HepG2 (cell line): ENCODE data around the gene COPS3. TPM values are rescaled to one million over a fixed set of nuclear protein-coding genes. Genes with fewer than 3 reads are reported as not detected.

Experiments used
- CBX2 ChIP-seq, 2 experiments: fragments of 200-600 bp in 1 of 2; sonication (generic); formaldehyde crosslinking in 1 of 2; IDR thresholded peaks; 2 replicates each; pipeline versions ENCODE4 v1.7.0 to v1.8.1; 2018 to 2022; ENCODE audit warnings: low read depth in 2 of 2, low read length in 1 of 2, mild to moderate bottlenecking in 1 of 2, missing genetic modification reagents in 1 of 2
- CCAR2 ChIP-seq: fragments of 200-400 bp; formaldehyde crosslinking; optimal IDR thresholded peaks from 2 replicates; pipeline ENCODE3; 2018; ENCODE audit warnings: low read depth, mild to moderate bottlenecking, low read length, moderate library complexity
- FOXK2 ChIP-seq: fragments of 450-650 bp; IDR thresholded peaks from 2 replicates; pipeline ENCODE4 v1.6.1; 2016
- HDAC2 ChIP-seq: sonication (generic); formaldehyde crosslinking; IDR thresholded peaks from 2 replicates; pipeline ENCODE4 v1.4.0; 2020; ENCODE audit warnings: missing genetic modification reagents
- HOXA5 ChIP-seq: sonication (generic); formaldehyde crosslinking; IDR thresholded peaks from 2 replicates; pipeline ENCODE4 v1.4.0; 2020; ENCODE audit warnings: missing genetic modification reagents
- MAFG ChIP-seq: sonication (generic); formaldehyde crosslinking; IDR thresholded peaks from 2 replicates; pipeline ENCODE4 v1.5.1; 2020; ENCODE audit warnings: mild to moderate bottlenecking, missing genetic modification reagents
- POGZ ChIP-seq: sonication (generic); formaldehyde crosslinking; IDR thresholded peaks from 2 replicates; pipeline ENCODE4 v1.4.0; 2020; ENCODE audit warnings: mild to moderate bottlenecking, missing genetic modification reagents
- SAFB2 ChIP-seq: sonication (generic); formaldehyde crosslinking; IDR thresholded peaks from 2 replicates; pipeline ENCODE4 v1.5.1; 2020; ENCODE audit warnings: missing genetic modification reagents, low read depth, mild to moderate bottlenecking, borderline replicate concordance
- SALL2 ChIP-seq: sonication (generic); formaldehyde crosslinking; IDR thresholded peaks from 2 replicates; pipeline ENCODE4 v1.8.1; 2023; ENCODE audit warnings: mild to moderate bottlenecking, missing genetic modification reagents, inconsistent platforms
- SIX4 ChIP-seq: sonication (generic); formaldehyde crosslinking; IDR thresholded peaks from 2 replicates; pipeline ENCODE4 v1.4.0; 2020; ENCODE audit warnings: missing genetic modification reagents
- SP4 ChIP-seq: sonication (generic); formaldehyde crosslinking; IDR thresholded peaks from 2 replicates; pipeline ENCODE4 v1.8.1; 2023; ENCODE audit warnings: mild to moderate bottlenecking, missing genetic modification reagents
- SPEN ChIP-seq: sonication (generic); formaldehyde crosslinking; IDR thresholded peaks from 2 replicates; pipeline ENCODE4 v1.5.1; 2020; ENCODE audit warnings: low read depth, mild to moderate bottlenecking, missing genetic modification reagents
- ZNF10 ChIP-seq: sonication (generic); formaldehyde crosslinking; IDR thresholded peaks from 2 replicates; pipeline ENCODE4 v1.4.0; 2020; ENCODE audit warnings: mild to moderate bottlenecking, low read depth, missing genetic modification reagents, borderline replicate concordance
- ZNF143 ChIP-seq: sonication (generic); formaldehyde crosslinking; IDR thresholded peaks from 2 replicates; pipeline ENCODE4 v1.4.0; 2020; ENCODE audit warnings: missing genetic modification reagents
- ZNF33A ChIP-seq: sonication (generic); formaldehyde crosslinking; IDR thresholded peaks from 2 replicates; pipeline ENCODE4 v1.5.1; 2020; ENCODE audit warnings: missing genetic modification reagents, mild to moderate bottlenecking, moderate library complexity, borderline replicate concordance
- ZNF44 ChIP-seq: sonication (generic); formaldehyde crosslinking; IDR thresholded peaks from 2 replicates; pipeline ENCODE4 v1.5.1; 2020; ENCODE audit warnings: mild to moderate bottlenecking, missing genetic modification reagents
- ZNF615 ChIP-seq: sonication (generic); formaldehyde crosslinking; IDR thresholded peaks from 2 replicates; pipeline ENCODE4 v1.5.0; 2020; ENCODE audit warnings: mild to moderate bottlenecking, missing genetic modification reagents, borderline replicate concordance
- ZNF720 ChIP-seq: sonication (generic); formaldehyde crosslinking; IDR thresholded peaks from 2 replicates; pipeline ENCODE4 v1.4.0; 2020; ENCODE audit warnings: missing genetic modification reagents
- ZNF749 ChIP-seq: sonication (generic); formaldehyde crosslinking; IDR thresholded peaks from 2 replicates; pipeline ENCODE4 v1.8.0; 2022; ENCODE audit warnings: mild to moderate bottlenecking, missing genetic modification reagents, moderate library complexity, borderline replicate concordance
- ZSCAN29 ChIP-seq: sonication (generic); formaldehyde crosslinking; conservative IDR thresholded peaks from 2 replicates; pipeline ENCODE4 v1.4.0; 2020; ENCODE audit warnings: mild to moderate bottlenecking, missing genetic modification reagents
- polyA plus RNA-seq, 8 experiments: library from polyadenylated mRNA; depleted of rRNA in 3 of 8; stranded (reverse) in 7 of 8; unstranded in 1 of 8; fragments of >200 nt; fragmentation: Illumina TruSeq in 4 of 8; extraction: Trizol in 4 of 8; gene quantifications; 2 replicates each; pipeline versions ENCODE4 v1.2.1 to v1.2.3, GENCODE V29; 2011 to 2016; ENCODE audit warnings: low read depth in 4 of 8, missing spikeins in 1 of 8, mixed read lengths in 1 of 8; ENCODE audit not compliant: insufficient read depth in 1 of 8
- total RNA-seq, 5 experiments: library from RNA; depleted of rRNA; stranded (reverse); fragments of >200 nt; fragmentation: Illumina TruSeq; extraction: Trizol; gene quantifications; 2 replicates each; pipeline ENCODE4 v1.2.3, GENCODE V29; 2016; ENCODE audit warnings: low read depth in 1 of 5
- TF ChIP-seq, protein P1 (sequence below): sonication (generic); formaldehyde crosslinking; IDR thresholded peaks from 2 replicates; pipeline ENCODE4 v1.5.0; 2020; ENCODE audit warnings: missing genetic modification reagents
- TF ChIP-seq, protein P2 (sequence below): sonication (generic); formaldehyde crosslinking; IDR thresholded peaks from 2 replicates; pipeline ENCODE4 v1.4.0; 2020; ENCODE audit warnings: missing genetic modification reagents
- TF ChIP-seq, protein P3 (sequence below), 2 experiments: IDR thresholded peaks; 2 replicates each; pipeline ENCODE4 v1.6.1; 2011 to 2012; ENCODE audit warnings: low read length in 2 of 2, borderline replicate concordance in 1 of 2, low read depth in 1 of 2, mild to moderate bottlenecking in 1 of 2, moderate library complexity in 1 of 2
- TF ChIP-seq, protein P4 (sequence below): sonication (generic); formaldehyde crosslinking; IDR thresholded peaks from 2 replicates; pipeline ENCODE4 v1.4.0; 2020; ENCODE audit warnings: mild to moderate bottlenecking, missing genetic modification reagents

The COPS3 gene
- total and polyA plus RNA-seq, 2 of the 13 experiments (the other 11 are each of a cell fraction or from before 2014, with no cell fraction given), result 46.3 to 103 TPM

DNA sequence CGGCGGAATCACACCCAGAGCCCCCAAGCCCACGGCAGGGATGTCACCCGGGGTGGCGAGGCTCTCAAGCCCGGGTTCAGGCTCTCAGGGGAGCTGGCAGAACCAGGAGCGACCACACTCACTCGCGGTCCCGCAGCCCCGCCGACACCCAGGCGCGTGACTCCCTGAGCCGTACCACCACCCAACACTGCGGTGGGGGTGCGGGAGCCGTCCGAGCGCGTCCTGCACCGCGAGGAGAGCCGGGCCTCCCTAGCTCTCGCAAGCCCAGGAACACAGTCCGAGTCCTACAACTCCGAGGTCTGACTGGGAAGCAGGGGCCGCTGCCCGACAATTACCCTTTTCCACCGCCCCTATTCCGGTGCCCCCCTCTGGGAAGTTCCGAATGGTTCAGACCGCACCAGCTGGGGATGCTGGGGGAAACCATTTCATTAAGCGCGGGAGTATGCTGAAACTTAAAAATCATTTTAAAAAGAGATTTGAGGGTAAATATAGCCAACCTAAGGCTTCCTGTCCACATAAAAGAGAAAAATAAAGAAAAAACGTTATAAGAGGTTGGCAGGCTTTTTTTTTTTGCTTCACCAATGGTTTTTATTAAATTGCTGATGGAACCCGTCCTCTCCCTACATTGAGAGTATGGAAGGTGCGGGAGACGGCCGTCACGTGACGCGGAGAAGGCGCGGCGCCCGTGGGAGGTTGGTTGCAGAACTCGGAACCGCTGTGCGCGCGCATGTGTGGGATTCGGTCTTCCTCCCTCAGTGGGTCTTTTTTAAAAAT, 43.8 kb downstream of the COPS3 start, which contains the start of gene FLCN (continued):
- TF ChIP-seq HDAC2 (CRISPR knock-in tag) (no peak; the same call in 1 of the 2 replicates), FOXK2 (peak; percentile 100), HOXA5 (peak; percentile 84; the same call in 1 of the 2 replicates), CBX2 (IDR thresholded peaks at IDR 0.05; ENCODE audit: low read depth, low read length) (no peak), CBX2 (CRISPR knock-in tag; IDR thresholded peaks at IDR 0.05; ENCODE audit: low read depth) (no peak), ZNF720 (CRISPR knock-in tag) (no peak), ZNF615 (CRISPR knock-in tag) (0 out of 2 replicates have a peak, but pooled peaks have one; percentile 36), ZNF44 (CRISPR knock-in tag) (no peak), SAFB2 (CRISPR knock-in tag) (peak; percentile 28; the same call in 1 of the 2 replicates), SALL2 (0 out of 2 replicates have a peak, but pooled peaks have one; percentile 41), ZNF749 (CRISPR knock-in tag) (no peak), MAFG (CRISPR knock-in tag) (no peak), SP4 (CRISPR knock-in tag) (0 out of 2 replicates have a peak, but pooled peaks have one; percentile 18), ZNF10 (CRISPR knock-in tag) (no peak), ZNF33A (CRISPR knock-in tag) (no peak), SPEN (0 out of 2 replicates have a peak, but pooled peaks have one; percentile 54), SIX4 (CRISPR knock-in tag) (no peak), ZSCAN29 (CRISPR knock-in tag) (0 out of 2 replicates have a peak, but pooled peaks have one; percentile 42), CCAR2 (no peak), POGZ (peak; percentile 36; the same call in 1 of the 2 replicates), ZNF143 (CRISPR knock-in tag) (peak; percentile 26; the same call in 1 of the 2 replicates)
- TF ChIP-seq, protein P1, sequence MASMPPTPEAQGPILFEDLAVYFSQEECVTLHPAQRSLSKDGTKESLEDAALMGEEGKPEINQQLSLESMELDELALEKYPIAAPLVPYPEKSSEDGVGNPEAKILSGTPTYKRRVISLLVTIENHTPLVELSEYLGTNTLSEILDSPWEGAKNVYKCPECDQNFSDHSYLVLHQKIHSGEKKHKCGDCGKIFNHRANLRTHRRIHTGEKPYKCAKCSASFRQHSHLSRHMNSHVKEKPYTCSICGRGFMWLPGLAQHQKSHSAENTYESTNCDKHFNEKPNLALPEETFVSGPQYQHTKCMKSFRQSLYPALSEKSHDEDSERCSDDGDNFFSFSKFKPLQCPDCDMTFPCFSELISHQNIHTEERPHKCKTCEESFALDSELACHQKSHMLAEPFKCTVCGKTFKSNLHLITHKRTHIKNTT, result no peak
- TF ChIP-seq, protein P2, sequence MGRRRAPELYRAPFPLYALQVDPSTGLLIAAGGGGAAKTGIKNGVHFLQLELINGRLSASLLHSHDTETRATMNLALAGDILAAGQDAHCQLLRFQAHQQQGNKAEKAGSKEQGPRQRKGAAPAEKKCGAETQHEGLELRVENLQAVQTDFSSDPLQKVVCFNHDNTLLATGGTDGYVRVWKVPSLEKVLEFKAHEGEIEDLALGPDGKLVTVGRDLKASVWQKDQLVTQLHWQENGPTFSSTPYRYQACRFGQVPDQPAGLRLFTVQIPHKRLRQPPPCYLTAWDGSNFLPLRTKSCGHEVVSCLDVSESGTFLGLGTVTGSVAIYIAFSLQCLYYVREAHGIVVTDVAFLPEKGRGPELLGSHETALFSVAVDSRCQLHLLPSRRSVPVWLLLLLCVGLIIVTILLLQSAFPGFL (CRISPR knock-in tag), result no peak
- TF ChIP-seq, protein P3, sequence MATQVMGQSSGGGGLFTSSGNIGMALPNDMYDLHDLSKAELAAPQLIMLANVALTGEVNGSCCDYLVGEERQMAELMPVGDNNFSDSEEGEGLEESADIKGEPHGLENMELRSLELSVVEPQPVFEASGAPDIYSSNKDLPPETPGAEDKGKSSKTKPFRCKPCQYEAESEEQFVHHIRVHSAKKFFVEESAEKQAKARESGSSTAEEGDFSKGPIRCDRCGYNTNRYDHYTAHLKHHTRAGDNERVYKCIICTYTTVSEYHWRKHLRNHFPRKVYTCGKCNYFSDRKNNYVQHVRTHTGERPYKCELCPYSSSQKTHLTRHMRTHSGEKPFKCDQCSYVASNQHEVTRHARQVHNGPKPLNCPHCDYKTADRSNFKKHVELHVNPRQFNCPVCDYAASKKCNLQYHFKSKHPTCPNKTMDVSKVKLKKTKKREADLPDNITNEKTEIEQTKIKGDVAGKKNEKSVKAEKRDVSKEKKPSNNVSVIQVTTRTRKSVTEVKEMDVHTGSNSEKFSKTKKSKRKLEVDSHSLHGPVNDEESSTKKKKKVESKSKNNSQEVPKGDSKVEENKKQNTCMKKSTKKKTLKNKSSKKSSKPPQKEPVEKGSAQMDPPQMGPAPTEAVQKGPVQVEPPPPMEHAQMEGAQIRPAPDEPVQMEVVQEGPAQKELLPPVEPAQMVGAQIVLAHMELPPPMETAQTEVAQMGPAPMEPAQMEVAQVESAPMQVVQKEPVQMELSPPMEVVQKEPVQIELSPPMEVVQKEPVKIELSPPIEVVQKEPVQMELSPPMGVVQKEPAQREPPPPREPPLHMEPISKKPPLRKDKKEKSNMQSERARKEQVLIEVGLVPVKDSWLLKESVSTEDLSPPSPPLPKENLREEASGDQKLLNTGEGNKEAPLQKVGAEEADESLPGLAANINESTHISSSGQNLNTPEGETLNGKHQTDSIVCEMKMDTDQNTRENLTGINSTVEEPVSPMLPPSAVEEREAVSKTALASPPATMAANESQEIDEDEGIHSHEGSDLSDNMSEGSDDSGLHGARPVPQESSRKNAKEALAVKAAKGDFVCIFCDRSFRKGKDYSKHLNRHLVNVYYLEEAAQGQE (IDR thresholded peaks at IDR 0.05; ENCODE audit: borderline replicate concordance in 1 of 2, low read depth in 1 of 2, low read length in 2 of 2), result 0 out of 4 replicates have a peak, but pooled peaks of 1 of the 2 experiments have one; percentile 12
- TF ChIP-seq, protein P4, sequence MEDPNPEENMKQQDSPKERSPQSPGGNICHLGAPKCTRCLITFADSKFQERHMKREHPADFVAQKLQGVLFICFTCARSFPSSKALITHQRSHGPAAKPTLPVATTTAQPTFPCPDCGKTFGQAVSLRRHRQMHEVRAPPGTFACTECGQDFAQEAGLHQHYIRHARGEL (CRISPR knock-in tag), result no peak
